ENCODE results near the gene PGLYRP4.

GRCh38 chr1:153395136-153395685 is 46.6 kb upstream of the PGLYRP4 start:
- TF ChIP-seq CTCF (IDR thresholded peaks at IDR 0.05) = no peak
- no peak for TF ChIP-seq POLR2A (IDR thresholded peaks at IDR 0.05)
- no peak for TF ChIP-seq EP300 (IDR thresholded peaks at IDR 0.05)

Data from ovary (tissue), 3 donors.